Measurements from ENCODE around the gene HERC2.

GRCh38 chr15:28080386-28080785 lies 241.6 kb downstream of the HERC2 start:
- TF ChIP-seq, protein P1, sequence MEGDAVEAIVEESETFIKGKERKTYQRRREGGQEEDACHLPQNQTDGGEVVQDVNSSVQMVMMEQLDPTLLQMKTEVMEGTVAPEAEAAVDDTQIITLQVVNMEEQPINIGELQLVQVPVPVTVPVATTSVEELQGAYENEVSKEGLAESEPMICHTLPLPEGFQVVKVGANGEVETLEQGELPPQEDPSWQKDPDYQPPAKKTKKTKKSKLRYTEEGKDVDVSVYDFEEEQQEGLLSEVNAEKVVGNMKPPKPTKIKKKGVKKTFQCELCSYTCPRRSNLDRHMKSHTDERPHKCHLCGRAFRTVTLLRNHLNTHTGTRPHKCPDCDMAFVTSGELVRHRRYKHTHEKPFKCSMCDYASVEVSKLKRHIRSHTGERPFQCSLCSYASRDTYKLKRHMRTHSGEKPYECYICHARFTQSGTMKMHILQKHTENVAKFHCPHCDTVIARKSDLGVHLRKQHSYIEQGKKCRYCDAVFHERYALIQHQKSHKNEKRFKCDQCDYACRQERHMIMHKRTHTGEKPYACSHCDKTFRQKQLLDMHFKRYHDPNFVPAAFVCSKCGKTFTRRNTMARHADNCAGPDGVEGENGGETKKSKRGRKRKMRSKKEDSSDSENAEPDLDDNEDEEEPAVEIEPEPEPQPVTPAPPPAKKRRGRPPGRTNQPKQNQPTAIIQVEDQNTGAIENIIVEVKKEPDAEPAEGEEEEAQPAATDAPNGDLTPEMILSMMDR (conservative IDR thresholded peaks at IDR 0.05 in 1 of 2, IDR thresholded peaks at IDR 0.05 in 1 of 2; ENCODE audit: extremely low read depth in 1 of 2, insufficient read depth in 1 of 2, low read depth in 1 of 2, low read length in 2 of 2), result no peak
- no peak for TF ChIP-seq EZH2 (IDR thresholded peaks at IDR 0.05; ENCODE audit: borderline replicate concordance, low read length)

Measured in mammary epithelial cell (primary cell).